Measurements from ENCODE around the gene PHB1. TPM values are rescaled to one million over a fixed set of nuclear protein-coding genes. Genes with fewer than 3 reads are reported as not detected.

PHB1 gene
- total RNA-seq, 1 experiment from 2014 or later: 325 TPM

DNA sequence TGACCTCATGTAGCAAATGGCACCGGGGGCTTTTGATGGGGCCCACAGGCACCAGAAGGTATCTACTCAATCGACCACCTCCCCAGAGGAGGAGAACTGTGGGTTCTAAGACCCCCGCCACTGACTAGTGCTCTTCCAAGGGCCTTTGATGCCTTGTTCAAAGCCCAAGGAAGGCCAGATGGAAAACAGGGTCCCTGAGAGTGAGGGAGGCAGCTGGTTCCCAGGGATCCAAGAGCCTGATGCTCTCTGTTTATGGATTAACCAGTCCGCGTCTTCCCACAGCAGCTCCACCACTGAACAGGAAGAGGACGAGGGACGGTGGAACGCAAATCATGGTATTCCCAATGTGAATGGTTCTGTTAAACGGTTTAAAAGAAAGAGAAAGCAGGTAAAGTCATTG lies 7.6 kb downstream of the PHB1 start:
- Mint-ChIP-seq H3K4me3 (no peak overlapping the region), H3K27ac (no peak overlapping the region)

More for the DNA sequence above, 7.6 kb downstream of the PHB1 start:
- no peak overlapping the region for H3T11ph ChIP-seq (ENCODE audit: low read length)
- H3K27me3 Mint-ChIP-seq (ENCODE audit: low read depth): no peaks in the 10 kb centered on the region
- no peaks in the 10 kb centered on the region for H3K23me2 ChIP-seq (ENCODE audit: insufficient read length, low read depth, low read length, poor library complexity, severe bottlenecking)
- H3K4me1 ChIP-seq (ENCODE audit: insufficient read depth, low read length): no peaks in the 10 kb centered on the region
- H2AK5ac ChIP-seq (ENCODE audit: insufficient read length, low read length): no peak overlapping the region
- H3K23ac ChIP-seq (ENCODE audit: insufficient read length, low read depth, low read length): no peak overlapping the region
- no peak overlapping the region for H2BK15ac ChIP-seq (ENCODE audit: low read depth, low read length)
- H3K27me3 ChIP-seq (ENCODE audit: insufficient read depth, low read length): no peaks in the 10 kb centered on the region
- H3K4me2 ChIP-seq (ENCODE audit: insufficient read depth, insufficient read length, low read length): no peak overlapping the region
- H2AFZ ChIP-seq (ENCODE audit: low read length): no peak overlapping the region
- no peaks in the 10 kb centered on the region for H3K79me1 ChIP-seq (ENCODE audit: insufficient read depth, low read depth, low read length, poor library complexity, severe bottlenecking)
- H4K20me1 ChIP-seq (ENCODE audit: control insufficient read depth, insufficient read depth, insufficient read length): peaks cover 2% of the 10 kb centered on the region
- H2BK12ac ChIP-seq (ENCODE audit: insufficient read length, low read depth, low read length): no peak overlapping the region
- no peak overlapping the region for H3K56ac ChIP-seq (ENCODE audit: insufficient read length, low read depth, low read length)
- H3K9ac ChIP-seq (ENCODE audit: extremely low read depth, insufficient read length, low read length): no peak overlapping the region
- no CpG with 5 or more reads among the region's 9 CpGs for WGBS (ENCODE audit: extremely low coverage, insufficient read length, low lambda C conversion rate)
- no peak overlapping the region for H2BK20ac ChIP-seq (ENCODE audit: low read depth, low read length, poor library complexity, severe bottlenecking)
- no peaks in the 10 kb centered on the region for H3K9me3 Mint-ChIP-seq
- peaks cover 59 to 95% (median 78%) of the 10 kb centered on the region in 3 experiments for H3K36me3 Mint-ChIP-seq (ENCODE audit: insufficient read depth in 1 of 3, low read depth in 3 of 3)
- no peak overlapping the region for H3K14ac ChIP-seq (ENCODE audit: insufficient read depth, low read length)
- H2BK120ac ChIP-seq (ENCODE audit: low read depth, low read length, poor library complexity, severe bottlenecking): no peak overlapping the region
- no peak overlapping the region for H4K5ac ChIP-seq (ENCODE audit: insufficient read length, low read depth, low read length)
- H3K9me3 ChIP-seq (ENCODE audit: control insufficient read depth, low read depth, low read length): no peaks in the 10 kb centered on the region
- H3K18ac ChIP-seq (ENCODE audit: insufficient read length, low read depth, low read length): no peak overlapping the region
- peaks cover 7 to 14% of the 10 kb centered on the region in 2 experiments for H3K4me1 Mint-ChIP-seq
- no peak overlapping the region for H4K8ac ChIP-seq (replicated peaks; ENCODE audit: insufficient read length, low read depth, low read length)
- H4K91ac ChIP-seq (ENCODE audit: insufficient read length, low read depth, low read length): no peak overlapping the region
- no peak overlapping the region for H3K4ac ChIP-seq (ENCODE audit: low read depth, low read length)
- no peak overlapping the region for H3K27ac ChIP-seq (ENCODE audit: insufficient read length, low read depth, low read length)
- TF ChIP-seq, protein P1, sequence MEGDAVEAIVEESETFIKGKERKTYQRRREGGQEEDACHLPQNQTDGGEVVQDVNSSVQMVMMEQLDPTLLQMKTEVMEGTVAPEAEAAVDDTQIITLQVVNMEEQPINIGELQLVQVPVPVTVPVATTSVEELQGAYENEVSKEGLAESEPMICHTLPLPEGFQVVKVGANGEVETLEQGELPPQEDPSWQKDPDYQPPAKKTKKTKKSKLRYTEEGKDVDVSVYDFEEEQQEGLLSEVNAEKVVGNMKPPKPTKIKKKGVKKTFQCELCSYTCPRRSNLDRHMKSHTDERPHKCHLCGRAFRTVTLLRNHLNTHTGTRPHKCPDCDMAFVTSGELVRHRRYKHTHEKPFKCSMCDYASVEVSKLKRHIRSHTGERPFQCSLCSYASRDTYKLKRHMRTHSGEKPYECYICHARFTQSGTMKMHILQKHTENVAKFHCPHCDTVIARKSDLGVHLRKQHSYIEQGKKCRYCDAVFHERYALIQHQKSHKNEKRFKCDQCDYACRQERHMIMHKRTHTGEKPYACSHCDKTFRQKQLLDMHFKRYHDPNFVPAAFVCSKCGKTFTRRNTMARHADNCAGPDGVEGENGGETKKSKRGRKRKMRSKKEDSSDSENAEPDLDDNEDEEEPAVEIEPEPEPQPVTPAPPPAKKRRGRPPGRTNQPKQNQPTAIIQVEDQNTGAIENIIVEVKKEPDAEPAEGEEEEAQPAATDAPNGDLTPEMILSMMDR (conservative IDR thresholded peaks at IDR 0.05): no peak
- no peak overlapping the region for H2BK5ac ChIP-seq (ENCODE audit: insufficient read length, low read length)
- DNase-seq: no peak
- H3K79me2 ChIP-seq (ENCODE audit: insufficient read depth, low read length): no peaks in the 10 kb centered on the region

All from H9 (cell line).